ENCODE results near the gene TCF7L1. TPM values are rescaled to one million over a fixed set of nuclear protein-coding genes. Genes with fewer than 3 reads are reported as not detected.
"Not testable (repeated sequence)": the region's sequence is repeated elsewhere in the genome, so short reads cannot be mapped to it uniquely, and the experiment has no call there.

The TCF7L1 gene
- total RNA-seq, 1 experiment from 2014 or later, result 0.17 TPM

GRCh38 chr2:85132397-85132796 is 795 bp upstream of the TCF7L1 start:
- no peak for DNase-seq (ENCODE audit: low spot score)

- DNase-seq (ENCODE audit: low spot score), result no peak
These were observed 611 bp downstream of the TCF7L1 start for GRCh38 chr2:85133751-85134254.

GRCh38 chr2:85134255-85134895 is 1.2 kb downstream of the TCF7L1 start:
- DNase-seq (ENCODE audit: low spot score), result no peak

GRCh38 chr2:85134896-85135659 is 1.9 kb downstream of the TCF7L1 start:
- DNase-seq (ENCODE audit: low spot score), result no peak

GRCh38 chr2:85135660-85135914 is 2.4 kb downstream of the TCF7L1 start:
- DNase-seq (ENCODE audit: low spot score), result no peak

DNA sequence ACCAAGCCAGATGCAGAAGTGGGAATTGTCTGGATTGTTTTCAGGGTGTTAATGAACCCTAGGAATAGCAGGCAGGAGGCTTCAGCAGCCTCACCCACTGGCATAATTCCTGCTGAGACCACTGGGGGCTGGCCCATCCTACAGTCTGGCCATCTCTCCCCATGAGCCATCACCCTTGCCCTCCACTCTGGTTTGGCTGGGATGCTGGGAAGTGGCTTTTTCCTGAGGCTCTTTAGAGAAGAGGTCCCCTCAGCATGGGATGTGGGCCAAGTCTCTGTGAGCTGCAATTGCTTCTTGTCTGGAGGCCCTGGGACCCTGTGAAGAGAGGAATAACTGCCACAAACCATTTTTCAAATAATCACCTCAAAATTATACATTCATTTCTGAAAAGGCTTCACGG is 4.0 kb downstream of the TCF7L1 start:
- DNase-seq (ENCODE audit: low spot score), result no peak

- DNase-seq (ENCODE audit: low spot score), result no peak
These were observed 10.4 kb downstream of the TCF7L1 start for GRCh38 chr2:85143463-85144082.

GRCh38 chr2:85145116-85145820 is 12.1 kb downstream of the TCF7L1 start:
- DNase-seq (ENCODE audit: low spot score), result no peak

GRCh38 chr2:85148190-85148589 is 15.0 kb downstream of the TCF7L1 start:
- DNase-seq (ENCODE audit: low spot score), result no peak

- DNase-seq (ENCODE audit: low spot score), result no peak
These were observed 17.8 kb downstream of the TCF7L1 start for GRCh38 chr2:85151026-85151425.

DNA sequence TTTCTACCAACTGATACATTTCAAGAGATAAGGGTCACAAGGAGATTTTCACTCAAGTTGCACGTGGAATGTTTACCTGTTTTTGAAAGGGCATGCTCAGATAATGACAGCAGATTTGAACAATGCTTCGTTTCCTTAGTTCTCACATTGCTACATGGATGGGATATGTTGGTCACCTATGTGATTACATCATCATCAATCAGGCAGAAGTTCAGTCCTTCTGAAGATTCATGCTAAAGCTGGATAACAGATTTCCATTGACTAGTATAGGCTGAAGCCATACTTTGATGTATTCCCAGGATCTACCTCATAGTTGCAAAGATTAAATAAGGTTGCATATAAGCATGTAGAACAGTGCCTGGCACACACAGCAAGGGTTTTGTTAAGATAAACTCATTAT is 19.7 kb downstream of the TCF7L1 start:
- DNase-seq (ENCODE audit: low spot score), result no peak

DNA sequence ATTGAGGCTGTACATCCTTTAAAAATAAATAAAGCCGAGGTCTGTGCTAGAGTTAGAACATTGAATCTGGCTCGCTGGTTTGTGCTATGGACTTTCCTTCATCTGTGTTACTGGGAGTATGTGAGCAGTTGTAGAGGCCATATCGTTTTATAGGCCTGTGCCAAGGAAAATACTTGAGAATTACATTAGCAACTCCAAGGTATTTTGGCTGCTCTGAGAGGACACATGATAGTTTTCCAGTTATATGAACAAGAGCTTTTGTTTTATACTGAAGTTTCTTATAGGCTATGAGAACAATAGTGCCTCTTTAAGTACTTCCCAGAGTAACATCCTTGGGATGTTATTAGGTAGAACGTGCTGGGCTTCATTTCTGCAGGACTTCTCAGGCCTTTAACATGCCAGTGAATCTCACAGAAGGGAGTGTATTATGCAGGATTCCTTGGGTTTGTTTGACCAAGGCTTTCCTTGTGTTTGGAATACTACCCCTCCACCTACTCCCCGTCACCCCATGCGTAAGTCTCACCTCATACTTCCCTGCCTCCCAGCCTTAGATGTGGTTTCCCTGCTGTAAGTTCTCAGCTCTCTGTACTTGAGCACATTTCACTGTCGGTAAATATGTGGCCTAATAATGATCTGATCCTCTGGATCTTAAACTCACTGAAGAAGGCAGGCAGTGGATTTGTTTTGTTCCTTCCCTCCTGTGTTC is 21.0 kb downstream of the TCF7L1 start:
- DNase-seq (ENCODE audit: low spot score), result no peak

DNA sequence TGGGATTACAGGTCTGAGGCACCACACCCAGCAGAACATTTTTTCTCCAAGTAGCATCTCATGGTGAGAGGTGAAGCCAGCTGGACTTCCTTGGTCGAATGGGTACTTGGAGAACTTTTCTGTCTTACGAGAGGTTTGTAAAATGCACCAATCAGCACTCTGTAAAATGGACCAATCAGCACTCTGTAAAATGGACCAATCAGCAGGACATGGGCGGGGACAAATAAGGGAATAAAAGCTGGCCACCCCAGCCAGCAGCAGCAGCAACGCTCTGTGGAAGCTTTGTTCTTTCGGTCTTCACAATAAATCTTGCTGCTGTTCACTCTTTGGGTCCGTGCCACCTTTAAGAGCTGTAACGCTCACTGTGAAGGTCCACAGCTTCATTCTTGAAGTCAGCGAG is 21.9 kb downstream of the TCF7L1 start:
- DNase-seq (ENCODE audit: low spot score), result not testable (repeated sequence)

DNA sequence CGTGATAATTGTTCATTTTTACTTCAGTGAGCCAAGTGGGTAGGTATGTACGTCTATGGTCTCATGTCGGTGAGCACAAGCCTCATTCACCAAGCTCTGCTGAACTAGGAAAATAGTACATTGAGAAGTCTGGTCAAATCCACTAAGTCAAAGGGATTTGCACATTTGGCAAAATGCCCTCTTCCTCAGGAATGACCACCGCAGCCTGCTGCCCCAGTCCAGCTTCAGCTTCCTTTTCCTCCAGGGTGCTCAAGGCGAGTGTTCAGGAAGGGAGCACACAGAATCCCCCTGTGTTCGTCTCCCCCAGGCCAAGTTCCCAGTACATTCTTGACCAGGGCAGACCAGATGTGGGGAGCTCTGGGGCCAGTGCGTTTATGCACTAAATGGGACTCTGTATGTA is 23.0 kb downstream of the TCF7L1 start:
- no peak for DNase-seq (ENCODE audit: low spot score)

- DNase-seq (ENCODE audit: low spot score), result no peak
These were observed 23.4 kb downstream of the TCF7L1 start for GRCh38 chr2:85156619-85157018.

GRCh38 chr2:85157345-85157744 is 24.2 kb downstream of the TCF7L1 start:
- no peak for DNase-seq (ENCODE audit: low spot score)

GRCh38 chr2:85158559-85159273 is 25.5 kb downstream of the TCF7L1 start:
- DNase-seq (ENCODE audit: low spot score), result no peak

- no peak for DNase-seq (ENCODE audit: low spot score)
These were observed 26.4 kb downstream of the TCF7L1 start for GRCh38 chr2:85159589-85159988.

GRCh38 chr2:85160966-85161960 is 28.1 kb downstream of the TCF7L1 start:
- DNase-seq (ENCODE audit: low spot score), result peak; percentile 41

GRCh38 chr2:85162746-85163301 is 29.6 kb downstream of the TCF7L1 start:
- peak; percentile 57 for DNase-seq (ENCODE audit: low spot score)

Data from H4 (cell line).